ENCODE results near the gene LRP1B. TPM values are rescaled to one million over a fixed set of nuclear protein-coding genes. Genes with fewer than 3 reads are reported as not detected.

Gene LRP1B
- total and polyA plus RNA-seq, 2 of the 8 experiments (the other 6 are each of a cell fraction or from before 2014, with no cell fraction given): 0.03 TPM; not detected in 1

GRCh38 chr2:141967980-141968379 lies 162.8 kb downstream of the LRP1B start:
- no peak overlapping the region for H2BK12ac ChIP-seq (ENCODE audit: low read depth, low read length)
- FAIRE-seq (no peak), DNase-seq (ENCODE audit: low read depth in 1 of 2, low spot score in 2 of 2) (no peak)
- H3K23ac ChIP-seq (ENCODE audit: insufficient read length): no peak overlapping the region
- no peaks in the 10 kb centered on the region for H3K79me2 ChIP-seq (ENCODE audit: control insufficient read depth in 1 of 2, insufficient read depth in 2 of 2, low read length in 2 of 2)
- H4K8ac ChIP-seq (ENCODE audit: extremely low read depth, insufficient read depth, low read length): no peak overlapping the region
- no peak overlapping the region for H3K9ac ChIP-seq (replicated peaks in 1 of 4; ENCODE audit: extremely low read depth in 1 of 4, low read depth in 3 of 4, low read length in 3 of 4)
- no peak overlapping the region for H3K56ac ChIP-seq (replicated peaks; ENCODE audit: insufficient read length, low read depth, low read length)
- H4K5ac ChIP-seq (ENCODE audit: insufficient read length, low read depth, low read length): no peak overlapping the region
- no peak overlapping the region for H3K18ac ChIP-seq (ENCODE audit: extremely low read depth, low read length)
- no peak overlapping the region for H3K4me2 ChIP-seq (ENCODE audit: insufficient read depth in 1 of 2, low read depth in 2 of 2, low read length in 2 of 2)
- H2BK120ac ChIP-seq (replicated peaks; ENCODE audit: low read depth, low read length): no peak overlapping the region
- H3K4me3 ChIP-seq (ENCODE audit: extremely low read depth in 1 of 4, insufficient read depth in 2 of 4, low read depth in 3 of 4, low read length in 4 of 4): no peak overlapping the region
- no peak overlapping the region for H2BK15ac ChIP-seq (ENCODE audit: low read length)
- H4K20me1 ChIP-seq (replicated peaks in 1 of 2; ENCODE audit: control insufficient read depth in 1 of 2, insufficient read depth in 2 of 2, low read length in 2 of 2): no peaks in the 10 kb centered on the region
- CTCF ChIA-PET (ENCODE audit: partially characterized antibody): no interaction called here
- H2AK5ac ChIP-seq (ENCODE audit: low read depth, low read length): no peak overlapping the region
- H3K27ac ChIP-seq (ENCODE audit: low read depth, low read length): no peak overlapping the region
- no peak for TF ChIP-seq HDAC6 (IDR thresholded peaks at IDR 0.05; ENCODE audit: low read depth, low read length)
- TF ChIP-seq, protein P1, sequence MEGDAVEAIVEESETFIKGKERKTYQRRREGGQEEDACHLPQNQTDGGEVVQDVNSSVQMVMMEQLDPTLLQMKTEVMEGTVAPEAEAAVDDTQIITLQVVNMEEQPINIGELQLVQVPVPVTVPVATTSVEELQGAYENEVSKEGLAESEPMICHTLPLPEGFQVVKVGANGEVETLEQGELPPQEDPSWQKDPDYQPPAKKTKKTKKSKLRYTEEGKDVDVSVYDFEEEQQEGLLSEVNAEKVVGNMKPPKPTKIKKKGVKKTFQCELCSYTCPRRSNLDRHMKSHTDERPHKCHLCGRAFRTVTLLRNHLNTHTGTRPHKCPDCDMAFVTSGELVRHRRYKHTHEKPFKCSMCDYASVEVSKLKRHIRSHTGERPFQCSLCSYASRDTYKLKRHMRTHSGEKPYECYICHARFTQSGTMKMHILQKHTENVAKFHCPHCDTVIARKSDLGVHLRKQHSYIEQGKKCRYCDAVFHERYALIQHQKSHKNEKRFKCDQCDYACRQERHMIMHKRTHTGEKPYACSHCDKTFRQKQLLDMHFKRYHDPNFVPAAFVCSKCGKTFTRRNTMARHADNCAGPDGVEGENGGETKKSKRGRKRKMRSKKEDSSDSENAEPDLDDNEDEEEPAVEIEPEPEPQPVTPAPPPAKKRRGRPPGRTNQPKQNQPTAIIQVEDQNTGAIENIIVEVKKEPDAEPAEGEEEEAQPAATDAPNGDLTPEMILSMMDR (IDR thresholded peaks at IDR 0.05; ENCODE audit: control extremely low read depth in 1 of 3, insufficient read depth in 1 of 3, low read depth in 1 of 3, low read length in 3 of 3): no peak
- no peak overlapping the region for H3K4ac ChIP-seq (replicated peaks; ENCODE audit: insufficient read length, low read depth, low read length)
- no peaks in the 10 kb centered on the region for H3K9me3 ChIP-seq (ENCODE audit: insufficient read depth in 2 of 2, low read depth in 1 of 2, low read length in 1 of 2)
- H3K36me3 ChIP-seq (ENCODE audit: control insufficient read depth in 2 of 4, insufficient read depth in 4 of 4, low read length in 3 of 4): no peaks in the 10 kb centered on the region
- H4K91ac ChIP-seq (replicated peaks; ENCODE audit: insufficient read length, low read length): no peak overlapping the region
- no peak overlapping the region for H3K14ac ChIP-seq (ENCODE audit: insufficient read length)
- no peaks in the 10 kb centered on the region for H3K23me2 ChIP-seq (ENCODE audit: low read depth, low read length)
- no peak overlapping the region for H2BK5ac ChIP-seq (ENCODE audit: low read depth, low read length)
- no peak overlapping the region for H2BK20ac ChIP-seq (ENCODE audit: low read length)
- WGBS, 2 experiments (ENCODE audit: extremely low coverage in 1 of 2, insufficient coverage in 1 of 2, insufficient read length in 1 of 2, insufficient replicate concordance in 2 of 2, low coverage in 1 of 2, low lambda C conversion rate in 2 of 2, missing lambda C conversion rate in 1 of 2): 100% methylated on average over 2 of the region's 2 CpGs; no CpG with 5 or more reads in 1 of the 2 experiments
- POLR2A ChIA-PET (ENCODE audit: partially characterized antibody): no interaction called here
- no peaks in the 10 kb centered on the region for H3K79me1 ChIP-seq (ENCODE audit: low read depth, low read length)
- H2AFZ ChIP-seq (ENCODE audit: low read length): no peak overlapping the region
- H3K27me3 ChIP-seq (replicated peaks in 1 of 4; ENCODE audit: control insufficient read depth in 3 of 4, extremely low read depth in 1 of 4, insufficient read depth in 3 of 4, low read length in 3 of 4): no peaks in the 10 kb centered on the region
- no peaks in the 10 kb centered on the region for H3K4me1 ChIP-seq (replicated peaks in 1 of 4; ENCODE audit: control insufficient read depth in 3 of 4, insufficient read depth in 4 of 4, low read length in 3 of 4)

Data from H1 (cell line).